Prostate gland (tissue), 2 donors: Measurements from ENCODE around the gene HLA-DRB5. TPM values are rescaled to one million over a fixed set of nuclear protein-coding genes. Genes with fewer than 3 reads are reported as not detected.
"Not testable (repeated sequence)": the region's sequence is repeated elsewhere in the genome, so short reads cannot be mapped to it uniquely, and the experiment has no call there.

ENCODE experiments used
- DNase-seq: peaks from one replicate; pipeline ENCODE4 v3.0.0-alpha.2; 2019; ENCODE audit warnings: low spot score
- H3K27ac ChIP-seq, 2 donors: fragments of 200-600 bp; sonication (generic); 2 replicates each; pipeline ENCODE4 v1.5.1; 2017 to 2019
- H3K27me3 ChIP-seq: fragments of 200-600 bp; sonication (generic); replicated peaks from 2 replicates; pipeline ENCODE4 v1.5.1; 2019; ENCODE audit not compliant: insufficient read depth
- H3K36me3 ChIP-seq, 2 donors: fragments of 200-600 bp; sonication (generic); 1 replicate in 1 of 2; 2 replicates in 1 of 2; pipeline versions ENCODE4 v1.5.1 to v1.8.1; 2017 to 2019
- H3K4me1 ChIP-seq: fragments of 200-600 bp; sonication (generic); replicated peaks from 2 replicates; pipeline ENCODE4 v1.5.1; 2019
- H3K4me3 ChIP-seq, 2 donors: fragments of 200-600 bp; sonication (generic); 2 replicates each; pipeline ENCODE4 v1.5.1; 2017 to 2019
- H3K9me3 ChIP-seq: fragments of 200-600 bp; sonication (generic); 2 replicates; pipeline ENCODE4 v1.5.1; 2017
- POLR2A ChIP-seq: fragments of 450-650 bp; IDR thresholded peaks from one replicate; pipeline ENCODE4 v1.6.1; 2016; ENCODE audit warnings: antibody characterized with exemption, mild to moderate bottlenecking
- POLR2AphosphoS5 ChIP-seq: sonication (generic); formaldehyde crosslinking; IDR thresholded peaks from one replicate; pipeline ENCODE4 v1.6.1; 2017; ENCODE audit warnings: antibody characterized with exemption
- WGBS: methylation state at CpG from one replicate; pipeline ENCODE4 v1.1.5; 2018; 5-methylcytosine and 5-hydroxymethylcytosine counted together
- intact Hi-C: fragments of 100-400 bp; cut with DNase I; formaldehyde crosslinking; loops from one replicate; pipeline ENCODE4 v1.14.2; 2022
- total RNA-seq, 2 donors: library from RNA; depleted of rRNA; stranded (reverse); fragments of >200 nt; gene quantifications; one replicate each; pipeline ENCODE4 v1.1.0, GENCODE V29; 2016
- TF ChIP-seq, protein P1 (sequence below), 4 experiments: fragments of 200-600 bp in 2 of 4; fragments of 450-650 bp in 2 of 4; sonication (generic) in 2 of 4; IDR thresholded peaks; 1 replicate in 3 of 4; 2 replicates in 1 of 4; pipeline ENCODE4 v1.5.1; 2016 to 2019; ENCODE audit warnings: antibody characterized with exemption in 4 of 4, mild to moderate bottlenecking in 2 of 4, moderate library complexity in 2 of 4

The HLA-DRB5 gene
- total RNA-seq, 2 donors from 2014 or later = not detected

DNA sequence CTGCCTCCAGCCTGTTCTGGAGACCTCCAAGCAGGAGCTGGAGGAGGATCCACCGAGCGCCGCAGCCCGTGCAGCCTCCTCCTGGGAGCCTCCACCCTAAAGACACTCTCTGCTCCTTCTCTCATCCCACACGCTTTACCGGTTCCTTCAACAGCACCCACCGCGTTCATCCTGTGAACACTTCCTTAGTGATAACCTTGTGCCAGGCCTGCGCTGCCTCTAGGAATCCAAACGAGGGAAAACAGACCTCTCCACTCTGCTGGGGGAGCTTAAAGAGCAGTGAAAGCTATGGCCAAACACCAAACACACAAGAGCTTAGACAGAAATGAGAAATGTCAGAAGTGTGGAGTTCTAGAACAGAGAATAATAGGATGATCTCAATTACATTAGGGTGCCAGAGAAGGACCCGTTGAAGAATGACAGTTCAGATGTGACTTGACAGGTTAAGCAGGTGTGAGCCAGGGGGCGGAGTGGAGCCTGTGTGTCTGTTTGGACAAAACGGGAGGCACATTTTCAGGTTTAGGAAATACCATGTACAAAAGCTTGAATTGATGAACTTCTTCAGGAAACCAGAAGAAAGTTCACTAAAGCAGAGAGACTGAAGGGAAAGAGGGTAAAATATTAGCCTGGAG is 28.5 kb upstream of the HLA-DRB5 start:
- H3K9me3 ChIP-seq = no peaks in the 10 kb centered on the region
- no peak for DNase-seq
- no peak for TF ChIP-seq POLR2A
- TF ChIP-seq POLR2AphosphoS5 = no peak
- H3K4me3 ChIP-seq = no peak overlapping the region
- intact Hi-C loops = no loop called here
- no peak overlapping the region for H3K27ac ChIP-seq
- no peaks in the 10 kb centered on the region for H3K36me3 ChIP-seq
- 18% methylated on average over 10 of the region's 13 CpGs for WGBS
- no peaks in the 10 kb centered on the region for H3K4me1 ChIP-seq
- no peaks in the 10 kb centered on the region for H3K27me3 ChIP-seq

DNA sequence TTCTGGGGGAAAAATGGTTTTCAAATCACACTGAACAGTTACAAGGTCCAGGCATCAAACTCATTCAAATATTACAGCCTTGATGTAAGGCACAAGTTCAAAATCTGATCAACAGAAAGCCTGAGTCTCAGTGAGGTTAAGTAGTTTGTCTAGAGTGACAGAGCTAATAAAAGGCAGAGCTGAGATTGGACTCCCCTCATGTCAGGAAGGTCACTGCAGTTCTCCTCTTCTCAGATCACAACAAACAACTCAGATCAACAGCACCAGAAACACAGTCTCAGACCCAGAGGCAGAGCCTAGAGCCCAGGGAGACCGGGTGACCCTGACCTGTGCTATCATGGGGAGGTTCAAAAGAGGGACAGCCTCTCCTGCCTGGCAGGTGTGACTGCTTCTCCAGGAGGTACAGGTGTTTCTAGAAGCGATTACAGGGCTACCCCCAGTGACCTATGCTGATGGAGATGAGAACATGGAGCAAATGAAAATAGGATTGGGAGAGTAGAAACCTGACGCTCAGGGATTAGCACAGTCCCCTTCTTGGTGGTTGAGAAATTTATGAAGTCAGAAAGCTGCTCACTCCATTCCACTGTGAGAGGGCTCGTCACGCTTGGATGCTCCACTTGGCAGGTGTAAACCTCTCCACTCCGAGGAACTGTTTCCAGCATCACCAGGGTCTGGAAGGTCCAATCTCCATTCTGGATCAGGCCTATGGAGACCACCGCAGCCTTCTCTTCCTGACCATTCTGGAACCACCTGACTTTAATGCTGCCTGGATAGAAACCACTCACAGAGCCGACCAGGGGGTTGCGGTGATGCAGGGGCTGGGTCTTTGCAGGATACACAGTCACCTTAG is 24.3 kb upstream of the HLA-DRB5 start:
- H3K4me1 ChIP-seq = no peaks in the 10 kb centered on the region
- H3K9me3 ChIP-seq = no peaks in the 10 kb centered on the region
- no peak overlapping the region for H3K4me3 ChIP-seq
- no peak for DNase-seq
- 39% methylated on average over 8 of the region's 9 CpGs for WGBS
- no peak for TF ChIP-seq POLR2A
- TF ChIP-seq, protein P1, sequence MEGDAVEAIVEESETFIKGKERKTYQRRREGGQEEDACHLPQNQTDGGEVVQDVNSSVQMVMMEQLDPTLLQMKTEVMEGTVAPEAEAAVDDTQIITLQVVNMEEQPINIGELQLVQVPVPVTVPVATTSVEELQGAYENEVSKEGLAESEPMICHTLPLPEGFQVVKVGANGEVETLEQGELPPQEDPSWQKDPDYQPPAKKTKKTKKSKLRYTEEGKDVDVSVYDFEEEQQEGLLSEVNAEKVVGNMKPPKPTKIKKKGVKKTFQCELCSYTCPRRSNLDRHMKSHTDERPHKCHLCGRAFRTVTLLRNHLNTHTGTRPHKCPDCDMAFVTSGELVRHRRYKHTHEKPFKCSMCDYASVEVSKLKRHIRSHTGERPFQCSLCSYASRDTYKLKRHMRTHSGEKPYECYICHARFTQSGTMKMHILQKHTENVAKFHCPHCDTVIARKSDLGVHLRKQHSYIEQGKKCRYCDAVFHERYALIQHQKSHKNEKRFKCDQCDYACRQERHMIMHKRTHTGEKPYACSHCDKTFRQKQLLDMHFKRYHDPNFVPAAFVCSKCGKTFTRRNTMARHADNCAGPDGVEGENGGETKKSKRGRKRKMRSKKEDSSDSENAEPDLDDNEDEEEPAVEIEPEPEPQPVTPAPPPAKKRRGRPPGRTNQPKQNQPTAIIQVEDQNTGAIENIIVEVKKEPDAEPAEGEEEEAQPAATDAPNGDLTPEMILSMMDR (IDR thresholded peaks at IDR 0.05) = no peak
- TF ChIP-seq POLR2AphosphoS5 = no peak
- intact Hi-C loops = no loop called here
- no peaks in the 10 kb centered on the region for H3K36me3 ChIP-seq
- no peaks in the 10 kb centered on the region for H3K27me3 ChIP-seq
- H3K27ac ChIP-seq = no peak overlapping the region

DNA sequence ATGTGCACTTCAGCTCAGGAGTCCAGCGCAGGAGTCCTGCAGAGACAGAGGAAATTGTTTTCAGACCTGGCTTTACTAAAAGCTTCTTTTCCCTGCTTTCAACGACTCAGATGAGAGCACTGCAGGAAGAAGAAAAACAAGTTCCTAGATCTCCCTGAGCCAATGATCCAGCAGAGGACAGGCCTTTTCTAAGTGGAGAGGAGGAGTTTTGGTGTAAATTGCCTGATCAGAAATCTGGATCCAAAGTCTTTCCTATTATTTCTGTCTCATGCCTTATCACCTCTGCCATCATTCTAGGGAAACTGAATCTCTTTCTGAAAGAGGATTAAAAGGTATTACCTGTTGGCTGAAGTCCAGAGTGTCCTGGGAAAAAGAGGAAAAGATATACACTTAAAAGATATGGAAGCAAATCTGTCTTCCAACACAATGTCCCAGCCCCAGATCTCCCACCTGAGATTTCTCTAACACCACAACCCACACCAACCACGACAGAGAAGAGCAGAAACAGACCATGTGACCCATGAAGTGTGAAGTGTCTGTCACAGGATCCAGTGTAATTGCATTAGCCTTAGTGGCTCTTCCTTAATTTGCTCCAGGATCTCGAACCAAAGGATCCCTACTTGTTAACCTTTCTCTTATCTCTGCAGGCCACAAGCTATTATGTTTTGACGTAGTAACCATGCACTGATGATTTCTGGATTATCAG is 23.1 kb upstream of the HLA-DRB5 start:
- no peak for TF ChIP-seq POLR2A
- TF ChIP-seq, protein P1 (IDR thresholded peaks at IDR 0.05) = no peak
- TF ChIP-seq POLR2AphosphoS5 = no peak
- Histone ChIP-seq H3K27ac (no peak overlapping the region), H3K4me1 (no peaks in the 10 kb centered on the region), H3K9me3 (no peaks in the 10 kb centered on the region), H3K27me3 (no peaks in the 10 kb centered on the region), H3K36me3 (no peaks in the 10 kb centered on the region), H3K4me3 (no peak overlapping the region)
- 24% methylated on average over 3 of the region's 5 CpGs for WGBS
- intact Hi-C loops = no loop called here
- DNase-seq = no peak

DNA sequence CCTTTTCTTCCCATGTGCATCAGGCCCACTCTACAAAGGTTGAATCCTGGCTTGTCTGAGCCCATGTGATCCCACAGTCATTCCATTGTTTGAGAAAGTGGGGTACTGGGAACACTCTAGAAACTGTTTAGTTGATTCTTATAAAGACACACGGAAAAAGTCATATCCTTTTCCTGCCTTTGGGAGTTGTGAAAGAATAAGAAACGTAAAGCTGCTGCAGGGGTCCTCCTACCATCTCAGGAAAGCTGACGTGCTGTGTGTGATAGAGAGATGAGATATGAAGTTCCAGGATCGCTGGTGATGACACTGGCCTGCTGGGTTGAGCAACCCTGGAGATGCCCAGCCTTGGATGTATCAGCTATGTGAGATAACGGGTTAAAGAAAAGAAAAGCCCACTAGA is 21.3 kb upstream of the HLA-DRB5 start:
- Histone ChIP-seq H3K9me3 (no peaks in the 10 kb centered on the region), H3K4me3 (no peak overlapping the region), H3K36me3 (no peaks in the 10 kb centered on the region), H3K27ac (no peak overlapping the region), H3K4me1 (no peaks in the 10 kb centered on the region), H3K27me3 (no peaks in the 10 kb centered on the region)
- intact Hi-C loops = no loop called here
- 35% methylated on average over 5 of the region's 5 CpGs for WGBS
- TF ChIP-seq, protein P1 (IDR thresholded peaks at IDR 0.05) = no peak
- no peak for TF ChIP-seq POLR2A
- no peak for DNase-seq

DNA sequence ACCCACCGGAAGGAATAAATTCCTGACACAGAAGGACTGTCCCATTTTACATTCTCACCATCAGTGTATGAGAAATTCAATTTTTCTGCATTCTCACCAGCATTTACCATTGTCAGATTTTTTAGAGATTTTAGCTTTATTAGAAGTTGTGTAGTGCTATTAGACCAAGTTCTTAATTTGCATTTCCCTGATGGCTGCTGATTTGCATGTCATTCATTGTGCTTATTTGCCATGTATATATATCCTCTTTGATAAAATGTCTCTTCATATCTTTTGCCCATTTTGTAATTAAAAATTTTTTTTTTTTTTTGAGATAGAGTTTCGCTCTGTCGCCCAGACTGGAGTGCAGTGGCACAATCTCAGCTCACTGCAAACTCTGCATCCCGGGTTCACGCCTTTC is 9.8 kb upstream of the HLA-DRB5 start:
- no peaks in the 10 kb centered on the region for H3K36me3 ChIP-seq
- H3K9me3 ChIP-seq = no peaks in the 10 kb centered on the region
- TF ChIP-seq POLR2A = no peak
- no peak for TF ChIP-seq POLR2AphosphoS5
- TF ChIP-seq, protein P1 (IDR thresholded peaks at IDR 0.05) = no peak
- H3K27me3 ChIP-seq = no peaks in the 10 kb centered on the region
- no peaks in the 10 kb centered on the region for H3K4me1 ChIP-seq
- no peak overlapping the region for H3K4me3 ChIP-seq
- intact Hi-C loops = no loop called here
- 43% methylated on average over 3 of the region's 5 CpGs for WGBS
- no peak overlapping the region for H3K27ac ChIP-seq
- DNase-seq = no peak

DNA sequence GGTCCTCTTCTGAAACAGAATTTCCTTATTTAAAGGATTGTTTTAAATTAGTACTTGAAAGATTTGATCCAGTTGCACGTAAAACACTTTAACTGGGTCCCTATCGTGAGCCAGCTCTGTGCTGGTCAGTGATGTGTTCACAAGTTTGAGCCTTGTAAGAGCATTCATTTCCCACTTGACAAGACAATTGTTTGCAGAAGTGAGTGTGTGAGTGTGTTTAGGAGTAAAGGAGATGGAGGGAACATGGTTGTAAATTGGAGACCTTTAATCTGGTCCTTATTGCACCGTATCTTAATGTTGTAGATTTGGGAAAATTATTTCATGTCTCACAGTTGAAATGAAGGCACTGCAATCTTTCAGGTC is 325 bp upstream of the HLA-DRB5 start:
- H3K4me3 ChIP-seq, H3K4me1 ChIP-seq, H3K9me3 ChIP-seq, DNase-seq, H3K27ac ChIP-seq, intact Hi-C loops, H3K27me3 ChIP-seq, H3K36me3 ChIP-seq: not testable (repeated sequence)
- 0% methylated on average over 3 of the region's 3 CpGs for WGBS
